ENCODE data around the gene LSAMP. TPM values are rescaled to one million over a fixed set of nuclear protein-coding genes. Genes with fewer than 3 reads are reported as not detected.

The LSAMP gene
- polyA plus RNA-seq, 3 donors: not detected

GRCh38 chr3:116426036-116426435 is 19.3 kb downstream of the LSAMP start:
- Histone ChIP-seq H3K4me3 (replicated peaks in 1 of 3; ENCODE audit: low read depth in 2 of 3, low read length in 3 of 3) (no peak overlapping the region), H2AFZ (ENCODE audit: insufficient read depth, low read depth, low read length, poor library complexity, severe bottlenecking) (no peak overlapping the region), H3K4me2 (replicated peaks; ENCODE audit: extremely low read depth, low read length, poor library complexity, severe bottlenecking) (no peak overlapping the region), H3K9me3 (replicated peaks in 1 of 2; ENCODE audit: control insufficient read depth in 1 of 2, insufficient read depth in 1 of 2, low read length in 2 of 2) (peaks cover 0 to 4% of the 10 kb centered on the region in 2 donors), H3K4me1 (ENCODE audit: control insufficient read depth in 1 of 2, insufficient read depth in 2 of 2, low read length in 2 of 2) (no peaks in the 10 kb centered on the region), H3K9ac (ENCODE audit: insufficient read depth, low read length, poor library complexity, severe bottlenecking) (no peak overlapping the region), H3K36me3 (replicated peaks in 1 of 2; ENCODE audit: control insufficient read depth in 1 of 2, insufficient read depth in 2 of 2, low read length in 2 of 2) (no peaks in the 10 kb centered on the region), H4K20me1 (ENCODE audit: insufficient read depth, low read length) (no peaks in the 10 kb centered on the region), H3K27ac (ENCODE audit: low read depth in 1 of 2, low read length in 2 of 2) (no peak overlapping the region), H3K27me3 (ENCODE audit: control insufficient read depth in 2 of 2, insufficient read depth in 2 of 2, low read length in 2 of 2) (no peaks in the 10 kb centered on the region), H3K79me2 (ENCODE audit: insufficient read depth, low read length) (no peaks in the 10 kb centered on the region)
- no peaks in the 10 kb centered on the region for H3K36me3 Mint-ChIP-seq
- no peak overlapping the region for H3K4me3 Mint-ChIP-seq
- 100% methylated on average over 3 of the region's 8 CpGs for WGBS (ENCODE audit: insufficient coverage)
- H3K27me3 Mint-ChIP-seq (ENCODE audit: low read depth in 3 of 3): no peaks in the 10 kb centered on the region
- H3K4me1 Mint-ChIP-seq: no peaks in the 10 kb centered on the region
- intact Hi-C loops (cut with micrococcal nuclease): no loop called here
- no peak overlapping the region for H3K27ac Mint-ChIP-seq
- DNase-seq: no peak
- TF ChIP-seq, protein P1, sequence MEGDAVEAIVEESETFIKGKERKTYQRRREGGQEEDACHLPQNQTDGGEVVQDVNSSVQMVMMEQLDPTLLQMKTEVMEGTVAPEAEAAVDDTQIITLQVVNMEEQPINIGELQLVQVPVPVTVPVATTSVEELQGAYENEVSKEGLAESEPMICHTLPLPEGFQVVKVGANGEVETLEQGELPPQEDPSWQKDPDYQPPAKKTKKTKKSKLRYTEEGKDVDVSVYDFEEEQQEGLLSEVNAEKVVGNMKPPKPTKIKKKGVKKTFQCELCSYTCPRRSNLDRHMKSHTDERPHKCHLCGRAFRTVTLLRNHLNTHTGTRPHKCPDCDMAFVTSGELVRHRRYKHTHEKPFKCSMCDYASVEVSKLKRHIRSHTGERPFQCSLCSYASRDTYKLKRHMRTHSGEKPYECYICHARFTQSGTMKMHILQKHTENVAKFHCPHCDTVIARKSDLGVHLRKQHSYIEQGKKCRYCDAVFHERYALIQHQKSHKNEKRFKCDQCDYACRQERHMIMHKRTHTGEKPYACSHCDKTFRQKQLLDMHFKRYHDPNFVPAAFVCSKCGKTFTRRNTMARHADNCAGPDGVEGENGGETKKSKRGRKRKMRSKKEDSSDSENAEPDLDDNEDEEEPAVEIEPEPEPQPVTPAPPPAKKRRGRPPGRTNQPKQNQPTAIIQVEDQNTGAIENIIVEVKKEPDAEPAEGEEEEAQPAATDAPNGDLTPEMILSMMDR (IDR thresholded peaks at IDR 0.05): no peak
- H3K9me3 Mint-ChIP-seq: peaks cover 0 to 12% (median 0%) of the 10 kb centered on the region in 7 donors

DNA sequence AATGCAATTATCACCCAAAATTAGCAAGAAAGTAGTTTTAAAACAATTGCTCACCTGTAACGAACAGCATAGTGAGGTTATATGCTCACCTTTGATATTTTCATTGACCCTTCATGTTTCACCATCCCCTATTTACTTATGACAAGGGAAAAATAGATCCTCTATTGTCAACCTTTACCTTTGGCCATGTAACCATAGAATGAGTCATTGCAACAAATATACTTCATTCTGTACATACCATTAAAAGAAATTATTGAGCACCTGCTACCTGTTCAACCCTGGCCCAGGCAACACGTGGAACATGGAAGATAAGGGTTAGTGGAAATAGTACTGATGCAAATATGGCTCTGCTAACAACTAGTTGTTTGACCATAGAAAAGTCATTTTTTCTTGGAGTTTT is 20.2 kb downstream of the LSAMP start:
- Histone ChIP-seq H3K27me3 (ENCODE audit: control insufficient read depth in 2 of 2, insufficient read depth in 2 of 2, low read length in 2 of 2) (no peaks in the 10 kb centered on the region), H3K79me2 (ENCODE audit: insufficient read depth, low read length) (no peaks in the 10 kb centered on the region), H2AFZ (ENCODE audit: insufficient read depth, low read depth, low read length, poor library complexity, severe bottlenecking) (no peak overlapping the region), H3K9ac (ENCODE audit: insufficient read depth, low read length, poor library complexity, severe bottlenecking) (no peak overlapping the region), H4K20me1 (ENCODE audit: insufficient read depth, low read length) (no peaks in the 10 kb centered on the region), H3K9me3 (replicated peaks in 1 of 2; ENCODE audit: control insufficient read depth in 1 of 2, insufficient read depth in 1 of 2, low read length in 2 of 2) (peaks cover 0 to 8% of the 10 kb centered on the region in 2 donors), H3K36me3 (replicated peaks in 1 of 2; ENCODE audit: control insufficient read depth in 1 of 2, insufficient read depth in 2 of 2, low read length in 2 of 2) (no peaks in the 10 kb centered on the region), H3K27ac (ENCODE audit: low read depth in 1 of 2, low read length in 2 of 2) (no peak overlapping the region), H3K4me2 (replicated peaks; ENCODE audit: extremely low read depth, low read length, poor library complexity, severe bottlenecking) (no peak overlapping the region), H3K4me3 (replicated peaks in 1 of 3; ENCODE audit: low read depth in 2 of 3, low read length in 3 of 3) (no peak overlapping the region), H3K4me1 (ENCODE audit: control insufficient read depth in 1 of 2, insufficient read depth in 2 of 2, low read length in 2 of 2) (no peaks in the 10 kb centered on the region)
- H3K9me3 Mint-ChIP-seq: peaks cover 0 to 12% (median 0%) of the 10 kb centered on the region in 7 donors
- H3K4me1 Mint-ChIP-seq: no peaks in the 10 kb centered on the region
- DNase-seq: no peak
- intact Hi-C loops (cut with micrococcal nuclease): no loop called here
- H3K36me3 Mint-ChIP-seq: no peaks in the 10 kb centered on the region
- no peak overlapping the region for H3K27ac Mint-ChIP-seq
- no peaks in the 10 kb centered on the region for H3K27me3 Mint-ChIP-seq (ENCODE audit: low read depth in 3 of 3)
- H3K4me3 Mint-ChIP-seq: no peak overlapping the region
- TF ChIP-seq, protein P1 (IDR thresholded peaks at IDR 0.05): no peak
- WGBS (ENCODE audit: insufficient coverage): 60% methylated on average over 1 of the region's 2 CpGs
